ENCODE data around the gene FHL1.
A peak's percentile ranks its signal among the peaks of the same experiment; 100 is the strongest.
"Not testable (repeated sequence)": the region's sequence is repeated elsewhere in the genome, so short reads cannot be mapped to it uniquely, and the experiment has no call there.

The FHL1 gene

GRCh38 chrX:136227948-136228838 is 80.9 kb downstream of the FHL1 start:
- DNase-seq (ENCODE audit: low read depth, low spot score): peak; percentile 32
- H3K4me3 ChIP-seq (ENCODE audit: low read length): no peak overlapping the region

- no peak overlapping the region for H3K4me3 ChIP-seq (ENCODE audit: low read length)
- DNase-seq (ENCODE audit: low read depth, low spot score): no peak
Measured at GRCh38 chrX:136228839-136229207, 81.5 kb downstream of the FHL1 start.

GRCh38 chrX:136237074-136237473 is 89.7 kb downstream of the FHL1 start:
- DNase-seq (ENCODE audit: low read depth, low spot score): no peak
- no peak overlapping the region for H3K4me3 ChIP-seq (ENCODE audit: low read length)

- not testable (repeated sequence) for H3K4me3 ChIP-seq (ENCODE audit: low read length); DNase-seq (ENCODE audit: low read depth, low spot score)
Measured at GRCh38 chrX:136237849-136238248, 90.5 kb downstream of the FHL1 start.

GRCh38 chrX:136246201-136246600 is 98.9 kb downstream of the FHL1 start:
- no peak overlapping the region for H3K4me3 ChIP-seq (ENCODE audit: low read length)
- no peak for DNase-seq (ENCODE audit: low read depth, low spot score)

GRCh38 chrX:136250191-136251040 is 103.1 kb downstream of the FHL1 start:
- peak overlapping the region; percentile 62 for H3K4me3 ChIP-seq (ENCODE audit: low read length)
- DNase-seq (ENCODE audit: low read depth, low spot score): no peak

GRCh38 chrX:136251041-136251991 is 104.0 kb downstream of the FHL1 start, which contains the start of gene MAP7D3:
Gene MAP7D3, minus strand, starts transcription at chrX:136251400. Its CDS starts 42 bp downstream, at chrX:136251358.
- peak; percentile 45 for DNase-seq (ENCODE audit: low read depth, low spot score)
- H3K4me3 ChIP-seq (ENCODE audit: low read length): peak within 1 kb of the TSS; percentile 62

- H3K4me3 ChIP-seq (ENCODE audit: low read length): no peak overlapping the region
- DNase-seq (ENCODE audit: low read depth, low spot score): no peak
Measured at GRCh38 chrX:136255541-136255940, 108.2 kb downstream of the FHL1 start.

GRCh38 chrX:136256026-136256425 is 108.7 kb downstream of the FHL1 start:
- no peak overlapping the region for H3K4me3 ChIP-seq (ENCODE audit: low read length)
- DNase-seq (ENCODE audit: low read depth, low spot score): no peak

GRCh38 chrX:136258951-136259350 is 111.6 kb downstream of the FHL1 start:
- no peak for DNase-seq (ENCODE audit: low read depth, low spot score)
- H3K4me3 ChIP-seq (ENCODE audit: low read length): no peak overlapping the region

- DNase-seq (ENCODE audit: low read depth, low spot score): no peak
- H3K4me3 ChIP-seq (ENCODE audit: low read length): no peak overlapping the region
Measured at GRCh38 chrX:136259543-136259942, 112.2 kb downstream of the FHL1 start.

GRCh38 chrX:136260776-136261175 is 113.4 kb downstream of the FHL1 start:
- no peak overlapping the region for H3K4me3 ChIP-seq (ENCODE audit: low read length)
- no peak for DNase-seq (ENCODE audit: low read depth, low spot score)

Measured in Jurkat, Clone E6-1 (cell line).